DND-41 (cell line): ENCODE measurements around the gene ZNF638.

Source experiments
- CTCF ChIP-seq: IDR thresholded peaks from 2 replicates; pipeline ENCODE4 v1.5.1; 2012; ENCODE audit warnings: borderline replicate concordance, low read length, moderate library complexity, mild to moderate bottlenecking; ENCODE audit not compliant: poor library complexity, severe bottlenecking; ENCODE audit errors: extremely low read depth
- EZH2 ChIP-seq: IDR thresholded peaks from 3 replicates; pipeline ENCODE4 v1.6.1; 2012; ENCODE audit warnings: borderline replicate concordance, low read depth, mild to moderate bottlenecking, moderate library complexity, low read length, inconsistent platforms; ENCODE audit not compliant: severe bottlenecking

- no peak for TF ChIP-seq CTCF
- TF ChIP-seq EZH2 = no peak
These were observed 142.6 kb downstream of the ZNF638 start for GRCh38 chr2:71474116-71474743.
